Measurements from ENCODE around the gene DCAF17.

DNA sequence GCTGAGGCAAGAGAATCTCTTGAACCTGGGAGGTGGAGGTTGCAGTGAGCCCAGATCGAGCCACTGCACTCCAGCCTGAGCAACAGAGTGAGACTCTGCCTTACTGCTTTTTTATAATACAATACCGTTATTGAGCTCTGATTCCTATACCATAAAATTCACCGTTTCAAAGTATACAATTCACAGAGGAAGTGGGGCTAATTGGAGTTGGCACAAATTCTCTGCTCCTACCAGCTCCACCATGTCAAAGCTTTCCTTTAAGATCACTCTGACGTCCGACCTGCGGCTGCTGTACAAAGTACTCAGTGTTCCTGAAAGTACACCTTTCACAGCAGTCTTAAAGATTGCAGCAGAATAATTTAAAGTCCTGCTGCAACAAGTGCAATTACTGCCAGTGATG is 58.6 kb downstream of the DCAF17 start:
- no peak for TF ChIP-seq POLR2AphosphoS5 (IDR thresholded peaks at IDR 0.05)
- TF ChIP-seq, protein P1, sequence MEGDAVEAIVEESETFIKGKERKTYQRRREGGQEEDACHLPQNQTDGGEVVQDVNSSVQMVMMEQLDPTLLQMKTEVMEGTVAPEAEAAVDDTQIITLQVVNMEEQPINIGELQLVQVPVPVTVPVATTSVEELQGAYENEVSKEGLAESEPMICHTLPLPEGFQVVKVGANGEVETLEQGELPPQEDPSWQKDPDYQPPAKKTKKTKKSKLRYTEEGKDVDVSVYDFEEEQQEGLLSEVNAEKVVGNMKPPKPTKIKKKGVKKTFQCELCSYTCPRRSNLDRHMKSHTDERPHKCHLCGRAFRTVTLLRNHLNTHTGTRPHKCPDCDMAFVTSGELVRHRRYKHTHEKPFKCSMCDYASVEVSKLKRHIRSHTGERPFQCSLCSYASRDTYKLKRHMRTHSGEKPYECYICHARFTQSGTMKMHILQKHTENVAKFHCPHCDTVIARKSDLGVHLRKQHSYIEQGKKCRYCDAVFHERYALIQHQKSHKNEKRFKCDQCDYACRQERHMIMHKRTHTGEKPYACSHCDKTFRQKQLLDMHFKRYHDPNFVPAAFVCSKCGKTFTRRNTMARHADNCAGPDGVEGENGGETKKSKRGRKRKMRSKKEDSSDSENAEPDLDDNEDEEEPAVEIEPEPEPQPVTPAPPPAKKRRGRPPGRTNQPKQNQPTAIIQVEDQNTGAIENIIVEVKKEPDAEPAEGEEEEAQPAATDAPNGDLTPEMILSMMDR (IDR thresholded peaks at IDR 0.05) = no peak
- TF ChIP-seq POLR2A (IDR thresholded peaks at IDR 0.05) = no peak

Measured in sigmoid colon (tissue), 4 donors.